Smooth muscle cell (in vitro differentiated cells): ENCODE measurements around the gene RAD51B. TPM values are rescaled to one million over a fixed set of nuclear protein-coding genes. Genes with fewer than 3 reads are reported as not detected.

Experiments
- DNase-seq: peaks from one replicate; lab custom pipeline; 2025; ENCODE audit not compliant: unreplicated experiment; lab: John Stamatoyannopoulos, UW
- H2AFZ ChIP-seq: fragments of 200-600 bp; sonication (generic); 2 replicates; pipeline ENCODE4 v1.6.0; 2016; ENCODE audit warnings: antibody characterized with exemption, low read depth, mild to moderate bottlenecking
- H3F3A ChIP-seq: fragments of 200-600 bp; sonication (generic); 2 replicates; pipeline ENCODE4 v1.6.0; 2017; ENCODE audit warnings: antibody characterized with exemption, low read depth
- H3K27ac ChIP-seq: fragments of 200-600 bp; sonication (generic); 2 replicates; pipeline ENCODE4 v1.5.1; 2016; ENCODE audit warnings: low read depth, mild to moderate bottlenecking
- H3K27me3 ChIP-seq: fragments of 200-600 bp; sonication (generic); 2 replicates; pipeline ENCODE4 v1.6.1; 2016; ENCODE audit warnings: low read depth, mild to moderate bottlenecking
- H3K36me3 ChIP-seq: fragments of 200-600 bp; sonication (generic); 2 replicates; pipeline ENCODE4 v1.5.1; 2016; ENCODE audit warnings: low read depth
- H3K4me1 ChIP-seq: fragments of 200-600 bp; sonication (generic); 2 replicates; pipeline ENCODE4 v1.5.1; 2016; ENCODE audit warnings: low read depth
- H3K4me2 ChIP-seq: fragments of 200-600 bp; sonication (generic); 2 replicates; pipeline ENCODE4 v1.6.0; 2016; ENCODE audit warnings: mild to moderate bottlenecking
- H3K4me3 ChIP-seq: fragments of 200-600 bp; sonication (generic); 2 replicates; pipeline ENCODE4 v1.5.1; 2016; ENCODE audit warnings: mild to moderate bottlenecking
- H3K79me2 ChIP-seq: fragments of 200-600 bp; sonication (generic); 2 replicates; pipeline ENCODE4 v1.6.0; 2016; ENCODE audit warnings: low read depth, mild to moderate bottlenecking
- H3K9ac ChIP-seq: fragments of 200-600 bp; sonication (generic); 2 replicates; pipeline ENCODE4 v1.6.0; 2016; ENCODE audit warnings: low read depth
- H3K9me3 ChIP-seq: fragments of 200-600 bp; sonication (generic); replicated peaks from 2 replicates; pipeline ENCODE4 v1.5.1; 2016; ENCODE audit warnings: low read depth
- H4K20me1 ChIP-seq: fragments of 200-600 bp; sonication (generic); 2 replicates; pipeline ENCODE4 v1.6.0; 2016; ENCODE audit warnings: low read depth
- WGBS: methylation state at CpG from one replicate; pipeline ENCODE4 v1.1.7; 2016; ENCODE audit warnings: low lambda C conversion rate; 5-methylcytosine and 5-hydroxymethylcytosine counted together
- polyA plus RNA-seq: library from polyadenylated mRNA; unstranded; fragments of >200 nt; fragmentation: Nextera tagmentation; extraction: Ambion mirVana; gene quantifications from 2 replicates; pipeline ENCODE4 v1.2.1, GENCODE V29; 2016
- total RNA-seq: library from RNA; depleted of rRNA; stranded (reverse); fragments of >200 nt; gene quantifications from 2 replicates; pipeline ENCODE4 v1.2.3, GENCODE V29; 2014
- TF ChIP-seq, protein P1 (sequence below): fragments of 200-600 bp; sonication (generic); IDR thresholded peaks from 2 replicates; pipeline ENCODE4 v1.5.1; 2017; ENCODE audit warnings: borderline replicate concordance, mild to moderate bottlenecking, antibody characterized with exemption; ENCODE audit not compliant: insufficient read depth, poor library complexity, severe bottlenecking

Gene RAD51B
- total and polyA plus RNA-seq, 2 experiments from 2014 or later, result 4.6 to 5.3 TPM

DNA sequence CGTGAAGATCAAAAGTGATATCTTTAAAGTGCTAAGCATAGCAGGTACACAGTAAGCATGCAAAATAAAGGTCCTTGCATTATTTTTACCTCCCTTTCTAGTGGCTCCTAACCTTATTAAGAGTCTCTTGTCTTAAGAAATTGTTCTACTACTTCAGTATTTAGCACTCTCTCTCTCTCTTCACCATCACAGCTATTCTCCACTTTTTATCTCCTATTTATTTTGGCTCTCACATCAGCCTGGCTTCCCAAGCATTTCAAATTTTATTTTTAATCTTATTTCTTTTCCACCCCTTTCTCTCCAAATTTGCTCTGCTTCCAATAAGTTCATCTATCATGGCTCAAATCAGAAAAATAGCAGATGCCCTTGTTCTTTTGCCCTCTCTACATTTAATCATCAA, 212.6 kb downstream of the RAD51B start:
- no peak overlapping the region for H3K4me2 ChIP-seq
- no peaks in the 10 kb centered on the region for H3K79me2 ChIP-seq
- H3K4me3 ChIP-seq, result no peak overlapping the region
- no peak overlapping the region for H3K9ac ChIP-seq
- no peak overlapping the region for H2AFZ ChIP-seq
- H3K27me3 ChIP-seq, result no peaks in the 10 kb centered on the region
- no peaks in the 10 kb centered on the region for H3K9me3 ChIP-seq
- no peaks in the 10 kb centered on the region for H4K20me1 ChIP-seq
- no peak for DNase-seq
- TF ChIP-seq, protein P1, sequence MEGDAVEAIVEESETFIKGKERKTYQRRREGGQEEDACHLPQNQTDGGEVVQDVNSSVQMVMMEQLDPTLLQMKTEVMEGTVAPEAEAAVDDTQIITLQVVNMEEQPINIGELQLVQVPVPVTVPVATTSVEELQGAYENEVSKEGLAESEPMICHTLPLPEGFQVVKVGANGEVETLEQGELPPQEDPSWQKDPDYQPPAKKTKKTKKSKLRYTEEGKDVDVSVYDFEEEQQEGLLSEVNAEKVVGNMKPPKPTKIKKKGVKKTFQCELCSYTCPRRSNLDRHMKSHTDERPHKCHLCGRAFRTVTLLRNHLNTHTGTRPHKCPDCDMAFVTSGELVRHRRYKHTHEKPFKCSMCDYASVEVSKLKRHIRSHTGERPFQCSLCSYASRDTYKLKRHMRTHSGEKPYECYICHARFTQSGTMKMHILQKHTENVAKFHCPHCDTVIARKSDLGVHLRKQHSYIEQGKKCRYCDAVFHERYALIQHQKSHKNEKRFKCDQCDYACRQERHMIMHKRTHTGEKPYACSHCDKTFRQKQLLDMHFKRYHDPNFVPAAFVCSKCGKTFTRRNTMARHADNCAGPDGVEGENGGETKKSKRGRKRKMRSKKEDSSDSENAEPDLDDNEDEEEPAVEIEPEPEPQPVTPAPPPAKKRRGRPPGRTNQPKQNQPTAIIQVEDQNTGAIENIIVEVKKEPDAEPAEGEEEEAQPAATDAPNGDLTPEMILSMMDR, result no peak
- 100% methylated on average over 1 of the region's 1 CpG for WGBS
- no peaks in the 10 kb centered on the region for H3K4me1 ChIP-seq
- no peaks in the 10 kb centered on the region for H3F3A ChIP-seq
- no peaks in the 10 kb centered on the region for H3K36me3 ChIP-seq
- no peak overlapping the region for H3K27ac ChIP-seq

DNA sequence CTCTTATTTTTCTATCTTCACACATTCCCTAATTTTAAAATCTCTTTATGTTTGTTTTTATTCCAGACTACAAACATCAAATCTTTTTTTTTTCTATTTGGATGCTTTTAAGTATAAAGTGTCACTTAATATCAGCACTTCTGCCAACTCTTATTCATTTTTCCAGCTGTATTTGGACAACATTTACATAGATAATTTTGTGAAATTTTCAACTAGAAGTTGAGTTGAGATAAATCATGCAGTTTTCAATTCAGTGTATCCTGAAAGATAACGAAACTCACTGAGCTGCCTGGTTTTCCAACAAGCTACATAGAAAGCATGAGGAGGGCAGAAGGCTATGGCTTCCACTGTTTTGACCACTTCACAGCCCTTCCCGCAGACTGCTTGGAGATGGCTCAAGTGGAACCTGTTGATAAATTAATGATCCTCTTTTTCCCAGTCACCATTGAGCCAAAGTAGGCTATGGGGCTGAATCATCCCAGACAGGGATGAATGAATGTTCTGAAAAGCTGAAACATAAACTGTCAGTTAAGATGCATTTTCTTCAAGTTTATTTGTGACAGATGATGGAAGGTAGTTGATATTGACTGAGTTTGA, 213.9 kb downstream of the RAD51B start:
- peaks cover 5% of the 10 kb centered on the region for H3K4me1 ChIP-seq
- H3K27ac ChIP-seq, result no peak overlapping the region
- H3K9ac ChIP-seq, result no peak overlapping the region
- DNase-seq, result no peak
- no peak overlapping the region for H3K4me2 ChIP-seq
- H2AFZ ChIP-seq, result no peak overlapping the region
- H3K9me3 ChIP-seq, result no peaks in the 10 kb centered on the region
- TF ChIP-seq, protein P1, result no peak
- no peak overlapping the region for H3K4me3 ChIP-seq
- no peaks in the 10 kb centered on the region for H3K79me2 ChIP-seq
- no peaks in the 10 kb centered on the region for H3K36me3 ChIP-seq
- H3K27me3 ChIP-seq, result no peaks in the 10 kb centered on the region
- WGBS, result 71% methylated on average over 2 of the region's 2 CpGs
- peaks cover 6% of the 10 kb centered on the region for H3F3A ChIP-seq
- H4K20me1 ChIP-seq, result no peaks in the 10 kb centered on the region

DNA sequence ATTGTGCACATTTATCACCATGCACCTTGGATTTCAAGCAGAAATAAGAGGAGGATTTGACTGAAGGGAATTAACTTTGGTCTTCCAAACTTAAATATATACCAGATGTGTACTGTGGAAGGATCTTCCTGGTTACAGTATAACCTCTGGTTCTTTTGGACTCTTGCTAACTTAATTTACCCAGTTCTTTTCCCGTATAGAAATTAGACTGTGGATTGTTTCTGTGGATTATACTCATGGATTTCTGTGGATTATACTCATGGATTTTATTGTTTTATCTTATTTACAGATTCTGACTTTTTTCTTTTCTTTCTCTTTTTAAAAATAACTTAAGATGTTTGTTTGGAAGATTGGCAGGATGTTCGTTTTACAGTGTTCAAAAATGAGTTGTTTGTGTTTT, 215.3 kb downstream of the RAD51B start:
- Histone ChIP-seq H3K27ac (no peak overlapping the region), H2AFZ (no peak overlapping the region), H4K20me1 (no peaks in the 10 kb centered on the region), H3F3A (peaks cover 6% of the 10 kb centered on the region), H3K27me3 (no peaks in the 10 kb centered on the region), H3K4me3 (no peak overlapping the region), H3K79me2 (no peaks in the 10 kb centered on the region), H3K4me2 (no peak overlapping the region), H3K4me1 (peaks cover 5% of the 10 kb centered on the region), H3K36me3 (no peaks in the 10 kb centered on the region), H3K9me3 (no peaks in the 10 kb centered on the region), H3K9ac (no peak overlapping the region)
- DNase-seq, result no peak
- 84% methylated on average over 2 of the region's 2 CpGs for WGBS
- TF ChIP-seq, protein P1, result no peak

DNA sequence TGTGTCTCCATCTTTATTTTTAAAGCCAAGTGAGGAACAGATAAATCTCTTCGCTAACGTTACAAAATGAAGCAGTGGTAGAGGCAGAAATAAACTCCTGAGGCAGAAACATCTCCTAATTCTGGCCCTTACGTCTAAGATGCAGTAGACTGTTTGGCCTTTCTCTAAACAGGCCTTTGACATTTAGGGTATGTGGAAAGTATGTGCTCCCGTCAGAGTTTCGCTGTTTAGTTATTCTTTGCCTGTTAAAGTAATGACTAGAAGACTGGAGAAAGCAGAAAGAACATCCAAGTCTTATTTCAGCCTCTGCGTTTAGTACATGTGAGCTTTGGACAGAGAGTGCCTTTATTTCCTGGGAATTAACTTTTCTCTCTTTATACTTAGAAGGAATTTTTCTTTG, 216.6 kb downstream of the RAD51B start:
- no peak overlapping the region for H3K4me3 ChIP-seq
- H4K20me1 ChIP-seq, result no peaks in the 10 kb centered on the region
- H3K4me2 ChIP-seq, result peak overlapping the region; percentile 26
- no peak overlapping the region for H3K9ac ChIP-seq
- H3K9me3 ChIP-seq, result no peaks in the 10 kb centered on the region
- H3K27me3 ChIP-seq, result no peaks in the 10 kb centered on the region
- H3K4me1 ChIP-seq, result peaks cover 5% of the 10 kb centered on the region
- WGBS, result 37% methylated on average over 6 of the region's 6 CpGs
- H3K79me2 ChIP-seq, result no peaks in the 10 kb centered on the region
- no peak for DNase-seq
- peak overlapping the region; percentile 56 for H3K27ac ChIP-seq
- H3K36me3 ChIP-seq, result no peaks in the 10 kb centered on the region
- H2AFZ ChIP-seq, result peak overlapping the region; percentile 67
- TF ChIP-seq, protein P1, result no peak
- H3F3A ChIP-seq, result peaks cover 6% of the 10 kb centered on the region
